ENCODE measurements around the gene PMVK.

The PMVK gene

DNA sequence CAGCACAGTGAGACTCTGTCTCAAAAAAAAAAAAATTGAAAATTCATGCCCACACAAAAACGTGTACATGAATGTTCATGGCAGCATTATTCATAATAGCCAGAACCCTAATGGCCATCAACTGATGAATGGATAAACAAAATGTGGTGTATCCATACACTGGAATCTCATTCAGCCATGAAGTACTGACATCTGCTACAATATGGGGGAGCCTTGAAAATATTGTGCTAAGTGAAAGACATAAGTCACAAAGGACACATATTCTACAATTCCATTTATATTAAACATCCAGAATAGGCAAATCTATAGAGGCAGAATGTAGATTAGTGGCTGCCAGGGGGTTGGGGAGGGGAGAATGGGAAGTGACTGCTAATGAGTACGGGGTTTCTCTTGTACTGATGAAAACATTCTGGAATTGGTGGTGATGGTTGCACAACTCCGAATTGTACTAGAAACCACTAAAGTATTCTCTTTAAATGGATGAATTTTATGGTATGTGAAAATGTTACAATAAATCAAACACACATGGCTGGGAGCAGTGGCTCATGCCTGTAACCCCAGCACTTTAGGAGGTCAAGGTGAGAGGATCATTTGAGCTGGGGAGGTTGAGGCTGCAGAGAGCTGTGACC lies 33.5 kb downstream of the PMVK start:
- H3K4me1 ChIP-seq (ENCODE audit: control insufficient read depth in 5 of 5, insufficient read depth in 5 of 5, low read length in 5 of 5) = no peaks in the 10 kb centered on the region
- H3K36me3 ChIP-seq (ENCODE audit: control insufficient read depth in 5 of 5, insufficient read depth in 5 of 5, low read length in 5 of 5) = no peaks in the 10 kb centered on the region

DNA sequence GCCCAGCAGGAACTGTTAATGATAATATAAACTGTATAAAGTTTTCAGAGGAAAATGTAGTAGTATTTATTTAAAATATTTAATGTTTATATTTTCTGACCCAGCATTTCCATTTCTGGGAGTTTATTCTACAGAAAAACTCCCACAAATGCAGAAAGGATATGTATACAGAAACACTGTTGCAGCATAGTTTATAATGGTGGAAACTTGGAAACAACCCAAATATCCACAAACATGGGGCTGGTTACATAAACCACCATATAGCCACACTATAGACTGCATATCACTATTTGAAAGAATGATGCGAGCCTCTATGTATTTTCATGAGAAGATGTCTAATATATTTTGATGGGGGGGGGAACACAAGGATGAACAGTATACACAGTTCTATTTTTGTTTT lies 34.9 kb downstream of the PMVK start:
- Histone ChIP-seq H3K4me3 (ENCODE audit: low read depth in 1 of 5, low read length in 5 of 5) (no peak overlapping the region), H3K9me3 (ENCODE audit: control insufficient read depth in 5 of 5, low read length in 5 of 5) (no peaks in the 10 kb centered on the region), H3K9ac (ENCODE audit: low read length in 5 of 5) (no peak overlapping the region), H3K27me3 (ENCODE audit: control insufficient read depth in 5 of 5, insufficient read depth in 4 of 5, low read length in 5 of 5) (no peaks in the 10 kb centered on the region), H3K36me3 (ENCODE audit: control insufficient read depth in 5 of 5, insufficient read depth in 5 of 5, low read length in 5 of 5) (no peaks in the 10 kb centered on the region), H3K4me1 (ENCODE audit: control insufficient read depth in 5 of 5, insufficient read depth in 5 of 5, low read length in 5 of 5) (no peaks in the 10 kb centered on the region), H3K27ac (ENCODE audit: low read depth, low read length) (no peak overlapping the region)

More for the DNA sequence above, 33.5 kb downstream of the PMVK start:
- Histone ChIP-seq H3K9ac (ENCODE audit: low read length in 5 of 5) (no peak overlapping the region), H3K27ac (ENCODE audit: low read depth, low read length) (no peak overlapping the region), H3K27me3 (ENCODE audit: control insufficient read depth in 5 of 5, insufficient read depth in 4 of 5, low read length in 5 of 5) (no peaks in the 10 kb centered on the region), H3K4me3 (ENCODE audit: low read depth in 1 of 5, low read length in 5 of 5) (no peak overlapping the region), H3K9me3 (ENCODE audit: control insufficient read depth in 5 of 5, low read length in 5 of 5) (no peaks in the 10 kb centered on the region)

DNA sequence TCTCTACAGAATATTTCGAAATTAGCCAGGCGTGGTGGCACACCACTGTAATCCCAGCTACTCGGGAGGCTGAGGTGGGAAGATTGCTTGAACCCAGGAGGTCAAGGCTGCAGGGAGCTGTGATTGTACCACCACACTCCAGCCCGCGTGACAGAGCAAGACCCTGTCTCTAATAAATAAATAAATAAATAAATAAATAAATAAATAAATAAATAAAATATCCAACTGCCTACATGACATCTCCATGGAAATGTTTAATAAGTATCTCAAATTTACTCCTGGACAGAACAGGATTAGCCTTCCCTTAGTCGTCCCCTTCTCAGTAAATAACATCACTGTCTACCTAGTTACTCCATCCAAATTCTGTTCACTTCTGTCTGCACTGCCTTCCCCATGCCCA lies 37.5 kb downstream of the PMVK start:
- Histone ChIP-seq H3K27me3 (ENCODE audit: control insufficient read depth in 5 of 5, insufficient read depth in 4 of 5, low read length in 5 of 5) (no peaks in the 10 kb centered on the region), H3K4me1 (ENCODE audit: control insufficient read depth in 5 of 5, insufficient read depth in 5 of 5, low read length in 5 of 5) (peaks cover 0 to 8% (median 7%) of the 10 kb centered on the region in 5 donors), H3K9me3 (ENCODE audit: control insufficient read depth in 5 of 5, low read length in 5 of 5) (no peaks in the 10 kb centered on the region), H3K36me3 (ENCODE audit: control insufficient read depth in 5 of 5, insufficient read depth in 5 of 5, low read length in 5 of 5) (no peaks in the 10 kb centered on the region), H3K27ac (ENCODE audit: low read depth, low read length) (no peak overlapping the region), H3K9ac (ENCODE audit: low read length in 5 of 5) (no peak overlapping the region), H3K4me3 (ENCODE audit: low read depth in 1 of 5, low read length in 5 of 5) (no peak overlapping the region)

DNA sequence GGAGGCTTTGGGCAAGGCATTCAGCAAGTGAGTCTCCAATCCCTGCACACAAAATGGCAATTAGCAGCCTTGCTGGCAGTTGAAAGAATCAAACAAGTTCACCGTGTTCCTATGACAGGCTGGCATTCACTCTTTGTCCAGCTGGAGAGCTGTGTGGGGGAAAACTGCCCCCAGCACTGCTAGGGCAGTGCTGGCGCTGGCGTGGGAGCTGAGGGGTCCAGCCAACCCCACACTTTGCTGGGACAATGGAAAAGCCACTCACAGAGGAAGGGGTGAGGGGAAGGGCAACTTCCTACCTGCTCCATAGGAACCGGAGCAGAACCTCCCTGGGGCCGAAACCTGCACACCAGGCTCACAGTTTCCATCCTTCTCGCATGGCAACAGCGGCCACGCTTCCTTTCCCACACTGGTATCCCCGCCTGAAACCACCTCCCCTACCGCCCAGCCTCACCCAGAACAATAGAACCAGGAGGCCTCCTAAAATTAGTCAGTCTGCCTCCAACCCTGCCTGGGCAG lies 39.7 kb downstream of the PMVK start:
- Histone ChIP-seq H3K4me3 (ENCODE audit: low read depth in 1 of 5, low read length in 5 of 5) (no peak overlapping the region), H3K4me1 (ENCODE audit: control insufficient read depth in 5 of 5, insufficient read depth in 5 of 5, low read length in 5 of 5) (peaks cover 0 to 8% (median 7%) of the 10 kb centered on the region in 5 donors), H3K36me3 (ENCODE audit: control insufficient read depth in 5 of 5, insufficient read depth in 5 of 5, low read length in 5 of 5) (no peaks in the 10 kb centered on the region), H3K27ac (ENCODE audit: low read depth, low read length) (no peak overlapping the region), H3K9me3 (ENCODE audit: control insufficient read depth in 5 of 5, low read length in 5 of 5) (no peaks in the 10 kb centered on the region), H3K9ac (ENCODE audit: low read length in 5 of 5) (no peak overlapping the region), H3K27me3 (ENCODE audit: control insufficient read depth in 5 of 5, insufficient read depth in 4 of 5, low read length in 5 of 5) (no peaks in the 10 kb centered on the region)

DNA sequence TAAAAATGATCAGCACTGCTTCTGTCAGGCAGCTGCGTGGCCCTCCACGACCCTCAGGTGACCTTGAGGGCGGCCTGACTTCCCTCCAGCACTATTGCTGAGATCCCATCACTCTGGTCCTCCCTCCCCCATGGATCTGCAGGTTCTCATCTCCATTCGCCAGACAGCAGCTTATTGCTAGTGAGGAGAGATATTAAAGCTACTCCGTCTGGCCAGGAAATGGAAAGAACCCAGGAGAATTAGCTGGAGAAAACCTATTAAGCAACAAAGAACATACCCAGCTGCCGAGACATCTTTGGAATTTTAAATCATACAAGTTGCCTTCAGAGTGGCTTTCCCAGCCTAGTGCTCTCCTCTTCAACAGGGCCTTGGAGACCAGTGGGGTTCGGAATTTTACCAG lies 40.7 kb downstream of the PMVK start:
- H3K27ac ChIP-seq (ENCODE audit: low read depth, low read length) = no peak overlapping the region
- no peaks in the 10 kb centered on the region for H3K9me3 ChIP-seq (ENCODE audit: control insufficient read depth in 5 of 5, low read length in 5 of 5)
- H3K9ac ChIP-seq (ENCODE audit: low read length in 5 of 5) = no peak overlapping the region
- H3K4me3 ChIP-seq (ENCODE audit: low read depth in 1 of 5, low read length in 5 of 5) = no peak overlapping the region
- H3K27me3 ChIP-seq (ENCODE audit: control insufficient read depth in 5 of 5, insufficient read depth in 4 of 5, low read length in 5 of 5) = no peaks in the 10 kb centered on the region
- H3K4me1 ChIP-seq (ENCODE audit: control insufficient read depth in 5 of 5, insufficient read depth in 5 of 5, low read length in 5 of 5) = peaks cover 0 to 8% (median 7%) of the 10 kb centered on the region in 5 donors
- H3K36me3 ChIP-seq (ENCODE audit: control insufficient read depth in 5 of 5, insufficient read depth in 5 of 5, low read length in 5 of 5) = no peaks in the 10 kb centered on the region

DNA sequence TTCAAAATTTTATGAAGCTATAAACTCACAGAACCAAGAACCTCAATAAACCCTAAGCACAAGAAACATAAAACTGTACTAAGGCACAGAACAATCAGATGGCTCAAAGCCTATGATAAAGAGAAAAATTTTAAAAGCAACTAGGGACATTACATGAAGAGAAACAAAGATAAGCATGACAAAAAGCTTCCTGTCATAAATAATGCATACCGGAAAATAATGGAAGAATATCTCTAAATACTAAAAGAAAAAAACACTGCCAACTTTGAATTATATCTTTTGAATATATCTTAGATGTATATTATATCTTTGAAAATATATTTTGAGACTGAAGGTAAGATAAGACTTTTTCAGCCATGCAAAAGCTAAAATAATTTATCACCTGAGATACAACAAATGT lies 45.1 kb downstream of the PMVK start:
- peaks cover 0 to 6% (median 0%) of the 10 kb centered on the region in 5 donors for H3K27me3 ChIP-seq (ENCODE audit: control insufficient read depth in 5 of 5, insufficient read depth in 4 of 5, low read length in 5 of 5)

DNA sequence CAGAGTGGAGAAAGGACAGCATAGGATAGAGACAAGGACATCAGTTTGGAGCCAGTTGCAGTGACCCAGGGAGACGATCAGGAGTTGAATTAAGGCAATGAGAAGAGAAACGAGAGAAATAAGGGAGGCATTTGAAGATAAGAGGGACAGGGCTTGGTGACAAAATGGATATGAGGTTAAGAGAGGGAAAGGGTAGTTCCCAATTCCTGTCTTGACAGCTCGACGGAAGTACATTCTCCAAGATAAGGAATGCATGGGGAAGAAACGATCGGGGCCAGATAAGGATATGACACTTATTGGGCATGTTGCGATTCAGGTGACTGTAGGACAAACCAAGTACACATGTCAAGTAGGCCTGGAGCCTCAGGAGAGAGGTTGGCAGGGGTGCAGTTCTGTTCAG lies 47.8 kb downstream of the PMVK start:
- H3K4me1 ChIP-seq (ENCODE audit: control insufficient read depth in 5 of 5, insufficient read depth in 5 of 5, low read length in 5 of 5) = peaks cover 0 to 11% (median 0%) of the 10 kb centered on the region in 5 donors
- no peak overlapping the region for H3K9ac ChIP-seq (ENCODE audit: low read length in 5 of 5)
- no peaks in the 10 kb centered on the region for H3K36me3 ChIP-seq (ENCODE audit: control insufficient read depth in 5 of 5, insufficient read depth in 5 of 5, low read length in 5 of 5)
- no peaks in the 10 kb centered on the region for H3K9me3 ChIP-seq (ENCODE audit: control insufficient read depth in 5 of 5, low read length in 5 of 5)
- peaks cover 0 to 6% (median 0%) of the 10 kb centered on the region in 5 donors for H3K27me3 ChIP-seq (ENCODE audit: control insufficient read depth in 5 of 5, insufficient read depth in 4 of 5, low read length in 5 of 5)
- no peak overlapping the region for H3K4me3 ChIP-seq (ENCODE audit: low read depth in 1 of 5, low read length in 5 of 5)
- H3K27ac ChIP-seq (ENCODE audit: low read depth, low read length) = no peak overlapping the region

More for the DNA sequence above, 45.1 kb downstream of the PMVK start:
- peaks cover 0 to 11% (median 7%) of the 10 kb centered on the region in 5 donors for H3K4me1 ChIP-seq (ENCODE audit: control insufficient read depth in 5 of 5, insufficient read depth in 5 of 5, low read length in 5 of 5)
- H3K27ac ChIP-seq (ENCODE audit: low read depth, low read length) = no peak overlapping the region
- H3K4me3 ChIP-seq (ENCODE audit: low read depth in 1 of 5, low read length in 5 of 5) = no peak overlapping the region
- H3K36me3 ChIP-seq (ENCODE audit: control insufficient read depth in 5 of 5, insufficient read depth in 5 of 5, low read length in 5 of 5) = no peaks in the 10 kb centered on the region
- no peak overlapping the region for H3K9ac ChIP-seq (ENCODE audit: low read length in 5 of 5)
- H3K9me3 ChIP-seq (ENCODE audit: control insufficient read depth in 5 of 5, low read length in 5 of 5) = no peaks in the 10 kb centered on the region

DNA sequence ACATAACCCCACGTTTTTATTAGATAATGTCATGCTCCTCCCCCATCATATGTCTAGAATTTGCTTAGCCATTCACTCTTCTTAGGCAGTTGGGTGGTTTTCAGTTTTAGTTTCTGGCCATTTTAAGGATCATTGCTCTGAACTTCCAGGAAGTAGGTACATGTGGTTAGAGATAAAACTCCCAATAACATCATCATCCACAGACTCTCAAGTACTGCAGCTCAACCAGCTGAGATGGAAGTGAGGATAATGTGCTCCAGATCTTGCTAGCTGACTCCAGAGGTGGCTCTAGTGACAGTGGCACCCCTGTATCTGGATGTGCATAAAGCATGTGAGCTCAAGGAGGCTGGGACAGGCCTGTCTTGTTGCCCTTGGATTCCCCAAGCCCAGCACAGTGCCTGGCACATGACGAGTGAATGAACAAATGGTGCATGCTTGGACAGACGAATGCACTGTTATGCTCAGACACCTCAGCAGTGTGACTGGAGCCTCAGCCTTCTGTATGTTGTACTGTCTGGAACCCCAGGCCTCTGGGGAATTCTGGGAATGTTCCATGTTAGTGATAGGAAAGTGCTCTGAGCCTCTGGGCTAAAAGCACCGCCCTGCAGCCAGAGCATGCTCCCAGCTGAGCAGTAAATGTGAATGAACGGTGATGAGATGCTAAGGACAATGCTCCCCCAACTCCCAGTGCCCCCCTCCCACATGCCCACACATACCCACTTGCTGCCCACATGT lies 50.1 kb downstream of the PMVK start:
- Histone ChIP-seq H3K9ac (ENCODE audit: low read length in 5 of 5) (no peak overlapping the region), H3K27me3 (ENCODE audit: control insufficient read depth in 5 of 5, insufficient read depth in 4 of 5, low read length in 5 of 5) (peaks cover 0 to 6% (median 0%) of the 10 kb centered on the region in 5 donors), H3K9me3 (ENCODE audit: control insufficient read depth in 5 of 5, low read length in 5 of 5) (no peaks in the 10 kb centered on the region), H3K36me3 (ENCODE audit: control insufficient read depth in 5 of 5, insufficient read depth in 5 of 5, low read length in 5 of 5) (no peaks in the 10 kb centered on the region), H3K4me1 (ENCODE audit: control insufficient read depth in 5 of 5, insufficient read depth in 5 of 5, low read length in 5 of 5) (peaks cover 0 to 11% (median 0%) of the 10 kb centered on the region in 5 donors), H3K27ac (ENCODE audit: low read depth, low read length) (no peak overlapping the region), H3K4me3 (ENCODE audit: low read depth in 1 of 5, low read length in 5 of 5) (no peak overlapping the region)

DNA sequence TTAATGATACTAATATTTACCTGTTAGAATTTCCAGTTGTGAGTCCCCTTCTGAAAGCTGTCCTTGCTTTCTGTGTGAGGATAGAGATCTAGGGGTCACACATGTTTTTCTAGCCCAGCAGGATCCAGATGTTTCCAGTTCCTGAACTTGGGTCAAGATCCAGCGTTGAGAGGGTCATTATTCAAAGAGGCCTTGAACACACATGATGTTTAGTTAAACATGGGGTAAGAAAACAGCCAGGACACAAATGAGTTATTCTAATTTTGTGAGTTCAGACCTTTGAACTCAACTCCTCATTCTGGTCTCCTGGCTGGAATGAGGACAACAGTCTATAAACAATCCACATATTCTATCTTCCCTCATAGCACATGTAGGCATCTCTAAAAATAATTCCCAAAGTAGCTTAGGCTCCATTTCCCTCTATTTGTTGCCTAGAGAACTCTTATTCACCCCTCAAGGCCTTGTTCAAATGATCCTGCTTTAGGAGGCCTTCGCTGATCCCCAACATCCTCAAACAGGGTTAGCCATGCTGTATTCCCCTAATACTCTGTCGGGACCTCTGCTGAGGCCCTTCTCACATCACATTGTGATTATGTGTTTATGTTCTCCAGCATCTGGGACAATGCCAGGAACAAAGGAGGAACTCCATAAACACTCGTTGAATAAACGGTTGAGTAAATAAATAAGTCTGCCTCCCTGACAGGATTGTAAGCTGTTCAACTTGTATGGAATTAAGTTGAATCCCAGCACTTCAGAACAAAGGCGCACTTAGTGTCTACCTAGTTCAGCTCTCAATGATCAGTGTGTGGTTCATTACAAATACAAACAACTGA lies 51.4 kb downstream of the PMVK start:
- H3K4me3 ChIP-seq (ENCODE audit: low read depth in 1 of 5, low read length in 5 of 5) = no peak overlapping the region
- H3K9ac ChIP-seq (ENCODE audit: low read length in 5 of 5) = no peak overlapping the region
- H3K4me1 ChIP-seq (ENCODE audit: control insufficient read depth in 5 of 5, insufficient read depth in 5 of 5, low read length in 5 of 5) = peaks cover 0 to 11% (median 0%) of the 10 kb centered on the region in 5 donors
- H3K27ac ChIP-seq (ENCODE audit: low read depth, low read length) = no peak overlapping the region
- no peaks in the 10 kb centered on the region for H3K9me3 ChIP-seq (ENCODE audit: control insufficient read depth in 5 of 5, low read length in 5 of 5)
- H3K36me3 ChIP-seq (ENCODE audit: control insufficient read depth in 5 of 5, insufficient read depth in 5 of 5, low read length in 5 of 5) = no peaks in the 10 kb centered on the region
- peaks cover 0 to 6% (median 0%) of the 10 kb centered on the region in 5 donors for H3K27me3 ChIP-seq (ENCODE audit: control insufficient read depth in 5 of 5, insufficient read depth in 4 of 5, low read length in 5 of 5)
